ENCODE measurements around the gene ARID3B. TPM values are rescaled to one million over a fixed set of nuclear protein-coding genes. Genes with fewer than 3 reads are reported as not detected.

Gene ARID3B
- polyA plus RNA-seq, 1 of the 3 experiments (the other 2 are of a cell fraction): 3.0 TPM

GRCh38 chr15:74579001-74579400 lies 38.0 kb downstream of the ARID3B start:
- DNase-seq: no peak
- H3K9ac ChIP-seq: no peak overlapping the region
- TF ChIP-seq MXI1 (IDR thresholded peaks at IDR 0.05; ENCODE audit: low read depth, low read length): no peak
- no peak for TF ChIP-seq REST (IDR thresholded peaks at IDR 0.05; ENCODE audit: low read depth, low read length)
- no peak for TF ChIP-seq CTCF (IDR thresholded peaks at IDR 0.05)
- TF ChIP-seq TEAD4 (IDR thresholded peaks at IDR 0.05; ENCODE audit: borderline replicate concordance, insufficient read depth): no peak
- no peak for TF ChIP-seq FOXM1 (IDR thresholded peaks at IDR 0.05; ENCODE audit: low read depth)
- no peak for TF ChIP-seq FOXJ3 (CRISPR knock-in tag; IDR thresholded peaks at IDR 0.05)
- no peak for TF ChIP-seq TAF1 (IDR thresholded peaks at IDR 0.05; ENCODE audit: borderline replicate concordance, low read depth, low read length)
- no peak for TF ChIP-seq EZH2phosphoT487 (IDR thresholded peaks at IDR 0.05; ENCODE audit: borderline replicate concordance, low read depth)
- no peak for TF ChIP-seq USF2 (IDR thresholded peaks at IDR 0.05; ENCODE audit: borderline replicate concordance, low read depth, low read length)
- no peak for TF ChIP-seq RAD21 (IDR thresholded peaks at IDR 0.05; ENCODE audit: low read length)
- no peak for TF ChIP-seq RXRA (IDR thresholded peaks at IDR 0.05; ENCODE audit: borderline replicate concordance, low read depth)
- TF ChIP-seq SIN3A (IDR thresholded peaks at IDR 0.05; ENCODE audit: borderline replicate concordance, low read depth, low read length): no peak
- TF ChIP-seq, protein P1, sequence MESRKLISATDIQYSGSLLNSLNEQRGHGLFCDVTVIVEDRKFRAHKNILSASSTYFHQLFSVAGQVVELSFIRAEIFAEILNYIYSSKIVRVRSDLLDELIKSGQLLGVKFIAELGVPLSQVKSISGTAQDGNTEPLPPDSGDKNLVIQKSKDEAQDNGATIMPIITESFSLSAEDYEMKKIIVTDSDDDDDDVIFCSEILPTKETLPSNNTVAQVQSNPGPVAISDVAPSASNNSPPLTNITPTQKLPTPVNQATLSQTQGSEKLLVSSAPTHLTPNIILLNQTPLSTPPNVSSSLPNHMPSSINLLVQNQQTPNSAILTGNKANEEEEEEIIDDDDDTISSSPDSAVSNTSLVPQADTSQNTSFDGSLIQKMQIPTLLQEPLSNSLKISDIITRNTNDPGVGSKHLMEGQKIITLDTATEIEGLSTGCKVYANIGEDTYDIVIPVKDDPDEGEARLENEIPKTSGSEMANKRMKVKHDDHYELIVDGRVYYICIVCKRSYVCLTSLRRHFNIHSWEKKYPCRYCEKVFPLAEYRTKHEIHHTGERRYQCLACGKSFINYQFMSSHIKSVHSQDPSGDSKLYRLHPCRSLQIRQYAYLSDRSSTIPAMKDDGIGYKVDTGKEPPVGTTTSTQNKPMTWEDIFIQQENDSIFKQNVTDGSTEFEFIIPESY (IDR thresholded peaks at IDR 0.05; ENCODE audit: borderline replicate concordance, low read depth): no peak
- TF ChIP-seq RCOR1 (IDR thresholded peaks at IDR 0.05; ENCODE audit: low read length): no peak
- no peak for TF ChIP-seq USF1 (IDR thresholded peaks at IDR 0.05; ENCODE audit: borderline replicate concordance, low read depth)
- TF ChIP-seq NRF1 (IDR thresholded peaks at IDR 0.05; ENCODE audit: low read depth, low read length): no peak
- no peak for TF ChIP-seq SMC3 (IDR thresholded peaks at IDR 0.05; ENCODE audit: low read depth, low read length)
- TF ChIP-seq ELF1 (IDR thresholded peaks at IDR 0.05): no peak
- ChIA-PET CTCF (interaction anchor here (2.3 kb wide), 1 partner anchor 42 kb away, joined by 7 read pairs; no protein-coding TSS in a partner anchor), POLR2A (no interaction called here)
- H3K9me3 ChIP-seq: no peaks in the 10 kb centered on the region
- peaks cover 0 to 3% of the 10 kb centered on the region in 2 experiments for H3K36me3 ChIP-seq (replicated peaks in 1 of 2; ENCODE audit: control insufficient read depth in 1 of 2, insufficient read depth in 2 of 2, low read length in 1 of 2)
- no peaks in the 10 kb centered on the region for H3K27me3 ChIP-seq (ENCODE audit: insufficient read depth)
- no peak overlapping the region for H3K27ac ChIP-seq (ENCODE audit: low read depth in 2 of 2, low read length in 1 of 2)
- no peak overlapping the region for H3K4me3 ChIP-seq (ENCODE audit: low read depth in 2 of 2, low read length in 1 of 2)
- no peaks in the 10 kb centered on the region for H4K20me1 ChIP-seq (ENCODE audit: insufficient read depth)
- H3K79me2 ChIP-seq (ENCODE audit: insufficient read depth): no peaks in the 10 kb centered on the region
- no peak overlapping the region for H2AFZ ChIP-seq (ENCODE audit: low read depth)
- 95% methylated on average over 8 of the region's 9 CpGs for WGBS (ENCODE audit: low lambda C conversion rate)
- H3K9me2 ChIP-seq: no peaks in the 10 kb centered on the region
- H3F3A ChIP-seq (replicated peaks; ENCODE audit: insufficient read depth): no peaks in the 10 kb centered on the region
- peaks cover 0 to 11% of the 10 kb centered on the region in 2 experiments; a peak in 1 of 4 replicates for H3K4me1 ChIP-seq (ENCODE audit: control insufficient read depth in 1 of 2, insufficient read depth in 2 of 2, low read depth in 1 of 2, low read length in 1 of 2)
- H3K4me2 ChIP-seq: no peak overlapping the region

Data from SK-N-SH (cell line).